Erythroblast (primary cell): ENCODE results near the gene ARHGEF37.

ENCODE experiments used
- GATA1 ChIP-seq: IDR thresholded peaks from 2 replicates; pipeline ENCODE4 v1.6.1; 2011; ENCODE audit warnings: low read depth, mild to moderate bottlenecking, control low read depth, low read length, moderate library complexity
- POLR2A ChIP-seq: IDR thresholded peaks from 2 replicates; pipeline ENCODE4 v1.6.1; 2011; ENCODE audit warnings: mild to moderate bottlenecking, low read length

DNA sequence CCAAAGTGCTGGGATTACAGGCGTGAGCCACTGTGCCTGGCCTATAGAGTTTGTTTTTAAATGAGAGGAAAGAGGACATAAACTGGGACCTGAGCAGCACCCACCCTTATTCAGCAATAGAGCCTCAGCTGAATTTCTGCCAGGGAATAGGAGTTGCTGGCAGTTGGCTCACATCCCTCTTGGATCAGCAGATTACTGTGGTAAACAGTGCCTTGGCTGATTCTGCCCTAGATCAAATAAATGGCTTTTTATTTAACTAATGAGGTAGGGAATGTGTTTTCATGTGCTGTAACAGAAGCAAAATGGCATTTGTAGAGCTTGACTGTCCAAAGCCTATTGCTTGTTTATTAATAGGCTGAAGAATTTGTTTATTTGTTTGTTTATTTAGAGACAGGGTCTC is 2.1 kb downstream of the ARHGEF37 start:
- TF ChIP-seq POLR2A (peak; percentile 50), GATA1 (no peak)
